Lower lobe of right lung (tissue), 2 donors: ENCODE results near the gene HAGHL. TPM values are rescaled to one million over a fixed set of nuclear protein-coding genes. Genes with fewer than 3 reads are reported as not detected.
"Not testable (repeated sequence)": the region's sequence is repeated elsewhere in the genome, so short reads cannot be mapped to it uniquely, and the experiment has no call there.

Experiments
- ATAC-seq, 2 donors: fragments of 200-7000 bp; cut with Tn5 transposase; one replicate each; pipeline ENCODE4 v1.9.1; 2020 to 2022; ENCODE audit warnings: mild to moderate bottlenecking in 2 of 2, moderate library complexity in 2 of 2
- DNase-seq: peaks from one replicate; pipeline ENCODE4 v3.0.0-alpha.2; 2020
- H3K27ac ChIP-seq: fragments of 200-600 bp; one replicate; pipeline ENCODE4 v1.8.0; 2022
- H3K27me3 ChIP-seq: fragments of 200-600 bp; one replicate; pipeline ENCODE4 v1.8.0; 2022; ENCODE audit warnings: low read depth
- H3K36me3 ChIP-seq: fragments of 200-600 bp; one replicate; pipeline ENCODE4 v1.8.0; 2022; ENCODE audit warnings: mild to moderate bottlenecking
- H3K4me1 ChIP-seq: fragments of 200-600 bp; one replicate; pipeline ENCODE4 v1.8.0; 2022
- H3K4me3 ChIP-seq: fragments of 200-600 bp; one replicate; pipeline ENCODE4 v1.8.0; 2022; ENCODE audit warnings: mild to moderate bottlenecking
- H3K9me3 ChIP-seq: fragments of 200-600 bp; one replicate; pipeline ENCODE4 v1.8.0; 2022
- intact Hi-C: fragments of 100-400 bp; cut with DNase I; formaldehyde crosslinking; loops from one replicate; pipeline ENCODE4 v1.11.0; 2022
- total RNA-seq: library from RNA; stranded (reverse); fragmentation: NEBNext Ultra II Directional; extraction: Animal tissue kit (Norgen Biotek cat#: 25700); gene quantifications from one replicate; pipeline ENCODE4 v1.2.1, GENCODE V29; 2021
- TF ChIP-seq, protein P1 (sequence below): fragments of 200-600 bp; IDR thresholded peaks from one replicate; pipeline ENCODE4 v1.8.0; 2022; ENCODE audit warnings: antibody characterized with exemption, mild to moderate bottlenecking
- donor health status: DM: no; HTN: yes; CAD: no; lungs with severe emphysema.

HAGHL gene
- total RNA-seq, 1 donor from 2014 or later: 15.6 TPM

- Histone ChIP-seq H3K4me1 (peaks cover 17% of the 10 kb centered on the region), H3K9me3 (no peaks in the 10 kb centered on the region), H3K4me3 (no peak overlapping the region), H3K36me3 (no peaks in the 10 kb centered on the region), H3K27me3 (peaks cover 58% of the 10 kb centered on the region), H3K27ac (no peak overlapping the region)
- TF ChIP-seq, protein P1, sequence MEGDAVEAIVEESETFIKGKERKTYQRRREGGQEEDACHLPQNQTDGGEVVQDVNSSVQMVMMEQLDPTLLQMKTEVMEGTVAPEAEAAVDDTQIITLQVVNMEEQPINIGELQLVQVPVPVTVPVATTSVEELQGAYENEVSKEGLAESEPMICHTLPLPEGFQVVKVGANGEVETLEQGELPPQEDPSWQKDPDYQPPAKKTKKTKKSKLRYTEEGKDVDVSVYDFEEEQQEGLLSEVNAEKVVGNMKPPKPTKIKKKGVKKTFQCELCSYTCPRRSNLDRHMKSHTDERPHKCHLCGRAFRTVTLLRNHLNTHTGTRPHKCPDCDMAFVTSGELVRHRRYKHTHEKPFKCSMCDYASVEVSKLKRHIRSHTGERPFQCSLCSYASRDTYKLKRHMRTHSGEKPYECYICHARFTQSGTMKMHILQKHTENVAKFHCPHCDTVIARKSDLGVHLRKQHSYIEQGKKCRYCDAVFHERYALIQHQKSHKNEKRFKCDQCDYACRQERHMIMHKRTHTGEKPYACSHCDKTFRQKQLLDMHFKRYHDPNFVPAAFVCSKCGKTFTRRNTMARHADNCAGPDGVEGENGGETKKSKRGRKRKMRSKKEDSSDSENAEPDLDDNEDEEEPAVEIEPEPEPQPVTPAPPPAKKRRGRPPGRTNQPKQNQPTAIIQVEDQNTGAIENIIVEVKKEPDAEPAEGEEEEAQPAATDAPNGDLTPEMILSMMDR: peak; percentile 98
- intact Hi-C loops: no loop called here
- DNase-seq (peak; percentile 87), ATAC-seq (peak; percentile 77 to 78)
Observed at GRCh38 chr16:711548-712320, 15.2 kb upstream of the HAGHL start.

- TF ChIP-seq, protein P1: peak; percentile 39
- not testable (repeated sequence) for ATAC-seq
- peaks cover 50% of the 10 kb centered on the region for H3K27me3 ChIP-seq
Observed at GRCh38 chr16:712740-713250, 14.1 kb upstream of the HAGHL start.

GRCh38 chr16:714079-714478 lies 12.8 kb upstream of the HAGHL start:
- no peak for DNase-seq
- H3K27ac ChIP-seq: no peak overlapping the region
- TF ChIP-seq, protein P1: no peak
- peak overlapping the region; percentile 34 for H3K4me3 ChIP-seq
- H3K27me3 ChIP-seq: peaks cover 37% of the 10 kb centered on the region
- no peak for ATAC-seq
- H3K4me1 ChIP-seq: peaks cover 18% of the 10 kb centered on the region
- intact Hi-C loops: no loop called here
- no peaks in the 10 kb centered on the region for H3K36me3 ChIP-seq
- H3K9me3 ChIP-seq: no peaks in the 10 kb centered on the region

More at GRCh38 chr16:712740-713250, 14.1 kb upstream of the HAGHL start:
- H3K4me3 ChIP-seq, H3K9me3 ChIP-seq, H3K36me3 ChIP-seq, DNase-seq, H3K27ac ChIP-seq, intact Hi-C loops: not testable (repeated sequence)
- peaks cover 18% of the 10 kb centered on the region for H3K4me1 ChIP-seq

DNA sequence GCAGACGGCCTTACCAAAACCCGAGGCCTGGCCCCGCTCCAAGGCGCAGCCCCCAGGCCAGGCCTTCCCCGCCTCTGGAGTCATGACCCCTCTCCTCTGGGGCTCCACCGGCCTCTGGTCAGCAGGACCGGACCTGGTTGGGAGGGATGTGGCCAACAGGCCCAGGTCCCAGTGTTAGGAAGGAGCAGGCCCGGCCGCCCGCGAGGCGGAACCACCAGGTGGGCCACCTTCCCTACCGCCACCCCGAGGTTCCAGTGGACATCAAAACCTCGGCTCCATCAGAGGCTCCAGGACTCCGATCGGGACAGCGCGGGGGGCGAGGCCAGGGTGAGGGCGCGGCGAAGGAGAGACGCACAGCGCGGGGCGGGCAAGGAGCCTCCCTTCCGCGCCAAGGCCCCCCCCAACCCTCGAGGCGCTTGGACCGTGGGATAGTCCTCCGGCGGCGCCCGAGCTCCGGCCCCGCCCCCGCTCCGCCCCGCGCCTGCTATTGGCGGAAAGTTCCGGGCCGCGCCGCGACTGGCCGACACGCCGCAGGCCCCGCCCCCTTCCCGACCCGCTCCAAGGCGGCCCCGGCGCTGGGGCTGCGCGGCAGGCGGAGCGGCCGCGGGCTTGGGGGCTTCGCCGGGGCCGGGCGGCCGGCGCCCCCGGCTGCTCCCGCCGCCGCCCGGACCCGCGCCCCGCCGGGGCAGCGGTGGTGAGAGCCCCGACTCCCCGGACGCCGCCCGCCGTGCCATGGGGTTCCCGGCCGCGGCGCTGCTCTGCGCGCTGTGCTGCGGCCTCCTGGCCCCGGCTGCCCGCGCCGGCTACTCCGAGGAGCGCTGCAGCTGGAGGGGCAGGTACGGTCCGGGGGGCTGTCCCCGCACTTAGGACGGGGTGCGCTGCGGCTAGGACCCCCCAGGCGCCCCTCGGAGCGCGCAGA lies 12.1 kb upstream of the HAGHL start, which contains the start of gene METRN:
Gene METRN, plus strand, starts transcription at position 561 of the 919 bp plus-strand sequence. Its CDS starts 172 bp downstream, at position 733.
- ATAC-seq (peak; percentile 90 to 92), DNase-seq (peak; percentile 95)
- Histone ChIP-seq H3K36me3 (no peaks in the 10 kb centered on the region), H3K9me3 (no peaks in the 10 kb centered on the region), H3K4me1 (peaks cover 24% of the 10 kb centered on the region), H3K27me3 (peaks cover 30% of the 10 kb centered on the region), H3K27ac (peak within 1 kb of the TSS; percentile 36), H3K4me3 (peak within 1 kb of the TSS; percentile 77)
- intact Hi-C loops: no loop called here
- TF ChIP-seq, protein P1: no peak

DNA sequence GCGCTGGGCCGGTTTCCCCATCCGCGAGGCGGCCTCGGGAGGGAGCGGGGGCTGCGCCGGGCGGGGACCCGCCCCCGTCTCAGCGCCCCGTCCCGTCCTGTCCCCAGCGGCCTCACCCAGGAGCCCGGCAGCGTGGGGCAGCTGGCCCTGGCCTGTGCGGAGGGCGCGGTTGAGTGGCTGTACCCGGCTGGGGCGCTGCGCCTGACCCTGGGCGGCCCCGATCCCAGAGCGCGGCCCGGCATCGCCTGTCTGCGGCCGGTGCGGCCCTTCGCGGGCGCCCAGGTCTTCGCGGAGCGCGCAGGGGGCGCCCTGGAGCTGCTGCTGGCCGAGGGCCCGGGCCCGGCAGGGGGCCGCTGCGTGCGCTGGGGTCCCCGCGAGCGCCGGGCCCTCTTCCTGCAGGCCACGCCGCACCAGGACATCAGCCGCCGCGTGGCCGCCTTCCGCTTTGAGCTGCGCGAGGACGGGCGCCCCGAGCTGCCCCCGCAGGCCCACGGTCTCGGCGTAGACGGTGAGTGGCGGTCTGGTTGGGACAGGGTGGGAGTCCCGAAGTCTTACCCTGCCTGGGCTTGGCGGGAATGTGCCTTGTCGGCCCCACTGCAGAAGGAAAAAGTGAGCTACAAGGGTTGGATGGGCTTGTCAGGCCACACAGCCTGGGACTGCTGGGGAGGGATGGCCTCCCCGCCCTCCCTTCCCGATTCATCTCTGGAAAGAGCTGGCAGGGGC lies 11.3 kb upstream of the HAGHL start:
- no peak for DNase-seq
- peak in 1 of 2 donors; percentile 5 for ATAC-seq
- intact Hi-C loops: no loop called here
- H3K4me1 ChIP-seq: peaks cover 32% of the 10 kb centered on the region
- no peaks in the 10 kb centered on the region for H3K9me3 ChIP-seq
- TF ChIP-seq, protein P1: no peak
- H3K27me3 ChIP-seq: peaks cover 22% of the 10 kb centered on the region
- H3K4me3 ChIP-seq: peak overlapping the region; percentile 77
- H3K36me3 ChIP-seq: no peaks in the 10 kb centered on the region
- H3K27ac ChIP-seq: peak overlapping the region; percentile 36
